ENCODE measurements around the gene EXOC6. TPM values are rescaled to one million over a fixed set of nuclear protein-coding genes. Genes with fewer than 3 reads are reported as not detected.

EXOC6 gene
- total RNA-seq, 1 donor from 2014 or later = 25.6 TPM

DNA sequence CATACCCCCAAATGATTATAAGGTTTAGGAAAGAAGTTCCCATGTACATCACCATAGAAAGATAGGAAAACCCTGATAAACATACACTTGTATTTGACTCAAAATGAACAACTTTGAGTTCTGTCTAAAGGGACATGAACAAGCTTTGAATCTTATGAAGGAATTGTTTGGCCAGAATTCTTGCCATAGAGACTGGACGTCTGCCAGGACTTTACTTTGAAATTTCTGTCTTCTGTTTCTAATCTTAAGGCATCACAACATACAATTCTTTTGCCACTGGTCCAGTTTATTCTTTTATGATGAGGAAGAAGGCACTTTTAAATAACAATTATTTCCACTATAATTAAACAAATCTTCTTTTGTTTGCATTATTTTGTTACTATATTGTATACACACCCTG lies 186.1 kb downstream of the EXOC6 start:
- Mint-ChIP-seq H3K9me3 (no peaks in the 10 kb centered on the region), H3K27ac (no peak overlapping the region)
- H3K9me3 ChIP-seq (ENCODE audit: low read depth) = no peaks in the 10 kb centered on the region

DNA sequence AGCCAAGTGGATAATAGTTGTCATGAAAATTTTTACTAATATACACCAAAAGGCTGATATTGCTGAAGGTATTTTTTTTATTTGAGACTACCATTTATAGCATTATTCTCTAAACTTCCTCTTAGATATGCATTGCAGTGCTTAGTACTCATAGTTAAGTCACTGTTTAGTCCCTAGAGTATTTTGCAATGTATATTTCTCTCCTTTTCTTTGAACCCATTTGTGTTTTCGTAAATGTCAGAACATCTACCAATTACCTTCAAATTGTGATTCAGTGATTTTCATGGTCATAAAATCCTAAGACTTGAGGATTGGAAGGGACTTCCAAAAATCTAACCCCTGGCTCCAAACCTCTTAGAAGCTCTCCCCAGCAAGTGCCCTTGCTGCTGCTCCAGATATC lies 190.8 kb downstream of the EXOC6 start:
- peaks cover 9% of the 10 kb centered on the region for H3K4me1 ChIP-seq
- H3K27me3 ChIP-seq = no peaks in the 10 kb centered on the region
- H3K9me3 ChIP-seq (ENCODE audit: low read depth) = no peaks in the 10 kb centered on the region
- no peak overlapping the region for H2AFZ ChIP-seq (replicated peaks)
- Mint-ChIP-seq H3K4me1 (peaks cover 3% of the 10 kb centered on the region), H3K36me3 (peaks cover 2% of the 10 kb centered on the region), H3K4me3 (no peak overlapping the region), H3K27me3 (ENCODE audit: insufficient read depth, low read depth) (no peaks in the 10 kb centered on the region), H3K9me3 (no peaks in the 10 kb centered on the region), H3K27ac (no peak overlapping the region)
- no peak overlapping the region for H3K4me2 ChIP-seq
- H3K36me3 ChIP-seq = no peaks in the 10 kb centered on the region
- peaks cover 18% of the 10 kb centered on the region for H3F3A ChIP-seq (ENCODE audit: low read depth)
- TF ChIP-seq EZH2 (IDR thresholded peaks at IDR 0.05) = no peak
- TF ChIP-seq EZH2phosphoT487 (IDR thresholded peaks at IDR 0.05) = no peak
- no peak for TF ChIP-seq CTCF (IDR thresholded peaks at IDR 0.05)
- no peak overlapping the region for H3K9ac ChIP-seq
- no peak overlapping the region for H3K4me3 ChIP-seq
- no peak overlapping the region for H3K27ac ChIP-seq
- no peak for DNase-seq (ENCODE audit: low spot score)
- H3K79me2 ChIP-seq (ENCODE audit: low read depth) = no peaks in the 10 kb centered on the region
- H4K20me1 ChIP-seq (ENCODE audit: low read depth) = no peaks in the 10 kb centered on the region

More for the DNA sequence above, 186.1 kb downstream of the EXOC6 start:
- peaks cover 3% of the 10 kb centered on the region for H3F3A ChIP-seq (ENCODE audit: low read depth)
- no peak for TF ChIP-seq EZH2phosphoT487 (IDR thresholded peaks at IDR 0.05)
- TF ChIP-seq CTCF (IDR thresholded peaks at IDR 0.05) = no peak
- TF ChIP-seq EZH2 (IDR thresholded peaks at IDR 0.05) = no peak
- no peak overlapping the region for H3K27ac ChIP-seq
- H3K36me3 ChIP-seq = no peaks in the 10 kb centered on the region
- peaks cover 18% of the 10 kb centered on the region for H3K4me1 ChIP-seq
- no peaks in the 10 kb centered on the region for H3K79me2 ChIP-seq (ENCODE audit: low read depth)
- no peak overlapping the region for H3K4me3 Mint-ChIP-seq
- no peak overlapping the region for H3K4me3 ChIP-seq
- H3K27me3 Mint-ChIP-seq (ENCODE audit: insufficient read depth, low read depth) = no peaks in the 10 kb centered on the region
- no peaks in the 10 kb centered on the region for H3K4me1 Mint-ChIP-seq
- no peak overlapping the region for H3K4me2 ChIP-seq
- H3K36me3 Mint-ChIP-seq = peaks cover 2% of the 10 kb centered on the region
- no peaks in the 10 kb centered on the region for H4K20me1 ChIP-seq (ENCODE audit: low read depth)
- DNase-seq (ENCODE audit: low spot score) = no peak
- H3K27me3 ChIP-seq = no peaks in the 10 kb centered on the region
- no peak overlapping the region for H3K9ac ChIP-seq
- no peak overlapping the region for H2AFZ ChIP-seq (replicated peaks)

DNA sequence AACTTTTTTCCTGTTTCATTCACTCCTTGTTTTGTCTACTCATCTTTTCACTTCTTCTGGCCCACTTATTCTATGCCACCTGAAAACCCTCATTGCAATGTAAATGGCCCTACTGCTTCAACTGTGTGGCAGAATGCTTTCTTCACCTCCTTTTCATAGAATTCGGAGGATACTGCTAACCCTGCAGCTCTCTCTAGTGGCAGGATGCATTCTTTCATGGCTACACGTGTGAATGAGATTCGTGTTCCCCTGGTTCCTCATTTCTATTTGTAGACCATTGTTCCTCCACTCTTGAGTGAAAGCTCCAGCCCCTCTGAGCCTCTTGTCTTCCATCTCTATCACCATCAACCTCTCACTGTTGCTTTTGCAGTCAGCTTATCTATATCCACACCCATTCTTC lies 191.4 kb downstream of the EXOC6 start:
- DNase-seq (ENCODE audit: low spot score) = peak; percentile 53
- Mint-ChIP-seq H3K27me3 (ENCODE audit: insufficient read depth, low read depth) (no peaks in the 10 kb centered on the region), H3K27ac (no peak overlapping the region), H3K4me1 (peaks cover 3% of the 10 kb centered on the region), H3K4me3 (no peak overlapping the region), H3K36me3 (peaks cover 2% of the 10 kb centered on the region), H3K9me3 (no peaks in the 10 kb centered on the region)
- TF ChIP-seq CTCF (IDR thresholded peaks at IDR 0.05) = peak; percentile 47
- no peak for TF ChIP-seq EZH2phosphoT487 (IDR thresholded peaks at IDR 0.05)
- no peak overlapping the region for H3K4me3 ChIP-seq
- peaks cover 4% of the 10 kb centered on the region for H3K4me1 ChIP-seq
- no peak overlapping the region for H3K9ac ChIP-seq
- H3K4me2 ChIP-seq = no peak overlapping the region
- H3K79me2 ChIP-seq (ENCODE audit: low read depth) = no peaks in the 10 kb centered on the region
- H3K36me3 ChIP-seq = no peaks in the 10 kb centered on the region
- H3F3A ChIP-seq (ENCODE audit: low read depth) = peaks cover 18% of the 10 kb centered on the region
- no peak overlapping the region for H3K27ac ChIP-seq
- H4K20me1 ChIP-seq (ENCODE audit: low read depth) = no peaks in the 10 kb centered on the region
- H2AFZ ChIP-seq (replicated peaks) = no peak overlapping the region
- H3K27me3 ChIP-seq = no peaks in the 10 kb centered on the region
- no peaks in the 10 kb centered on the region for H3K9me3 ChIP-seq (ENCODE audit: low read depth)
